CD14-positive monocyte (primary cell): ENCODE results near the gene CXCL12. TPM values are rescaled to one million over a fixed set of nuclear protein-coding genes. Genes with fewer than 3 reads are reported as not detected.

Experiments
- DNase-seq, 3 donors: peaks; one replicate each; pipeline ENCODE4 v3.0.0-alpha.2; 2011 to 2022
- H2AFZ ChIP-seq: 2 replicates; pipeline ENCODE4 v1.6.0; 2012; ENCODE audit warnings: mild to moderate bottlenecking, low read depth, low read length, inconsistent platforms; ENCODE audit not compliant: insufficient read depth, poor library complexity, severe bottlenecking
- H3K27ac ChIP-seq, 2 donors: 1 replicate in 1 of 2; 2 replicates in 1 of 2; pipeline ENCODE4 v1.5.1; 2012 to 2013; ENCODE audit warnings: low read length in 2 of 2, control low read depth in 1 of 2, inconsistent platforms in 1 of 2, low read depth in 1 of 2, mild to moderate bottlenecking in 1 of 2
- H3K27me3 ChIP-seq, 2 donors: one replicate each; pipeline versions ENCODE4 v1.6.0 to v1.6.1; 2011 to 2013; ENCODE audit warnings: low read length in 2 of 2; ENCODE audit not compliant: control insufficient read depth in 2 of 2, insufficient read depth in 2 of 2
- H3K36me3 ChIP-seq, 2 donors: replicated peaks in 1 of 2; 1 replicate in 1 of 2; 2 replicates in 1 of 2; pipeline versions ENCODE4 v1.5.1 to v1.6.1; 2012 to 2013; ENCODE audit warnings: low read length in 2 of 2, control low read depth in 1 of 2, inconsistent platforms in 1 of 2, mild to moderate bottlenecking in 1 of 2; ENCODE audit not compliant: insufficient read depth in 2 of 2, control insufficient read depth in 1 of 2
- H3K4me1 ChIP-seq, 2 donors: 1 replicate in 1 of 2; 2 replicates in 1 of 2; pipeline versions ENCODE4 v1.5.1 to v1.6.1; 2012 to 2013; ENCODE audit warnings: low read length in 2 of 2, control low read depth in 1 of 2, inconsistent platforms in 1 of 2, mild to moderate bottlenecking in 1 of 2, moderate library complexity in 1 of 2; ENCODE audit not compliant: insufficient read depth in 2 of 2, control insufficient read depth in 1 of 2
- H3K4me2 ChIP-seq: replicated peaks from 2 replicates; pipeline ENCODE3; 2012; ENCODE audit warnings: low read length, moderate library complexity, mild to moderate bottlenecking; ENCODE audit not compliant: poor library complexity, severe bottlenecking; ENCODE audit errors: extremely low read depth
- H3K4me3 ChIP-seq, 3 experiments: fragments of 200-600 bp in 1 of 3; sonication (generic) in 1 of 3; replicated peaks in 1 of 3; 1 replicate in 2 of 3; 2 replicates in 1 of 3; pipeline ENCODE4 v1.5.1; 2011 to 2013; ENCODE audit warnings: low read length in 3 of 3, mild to moderate bottlenecking in 3 of 3, control low read depth in 2 of 3, low read depth in 2 of 3, inconsistent platforms in 1 of 3, moderate library complexity in 1 of 3
- H3K79me2 ChIP-seq: 2 replicates; pipeline ENCODE4 v1.6.0; 2012; ENCODE audit warnings: mild to moderate bottlenecking, control low read depth, inconsistent platforms, low read length, moderate library complexity; ENCODE audit not compliant: insufficient read depth
- H3K9ac ChIP-seq: 2 replicates; pipeline ENCODE4 v1.6.0; 2017; ENCODE audit warnings: low read length, mild to moderate bottlenecking; ENCODE audit not compliant: insufficient read depth, poor library complexity, severe bottlenecking
- H3K9me3 ChIP-seq, 2 donors: replicated peaks in 1 of 2; 1 replicate in 1 of 2; 2 replicates in 1 of 2; pipeline versions ENCODE4 v1.5.1 to v1.6.1; 2012 to 2013; ENCODE audit warnings: low read length in 2 of 2, control low read depth in 1 of 2; ENCODE audit not compliant: control insufficient read depth in 1 of 2, insufficient read depth in 1 of 2
- H4K20me1 ChIP-seq: 2 replicates; pipeline ENCODE4 v1.6.0; 2012; ENCODE audit warnings: mild to moderate bottlenecking, low read length, control low read depth, moderate library complexity; ENCODE audit not compliant: insufficient read depth
- H3K27ac Mint-ChIP-seq, 7 donors: one replicate each; pipeline ENCODE4 v1.8.0; 2020; ENCODE audit warnings: mild to moderate bottlenecking in 7 of 7, mixed read lengths in 7 of 7, moderate library complexity in 6 of 7, inconsistent platforms in 2 of 7
- H3K27me3 Mint-ChIP-seq, 3 donors: one replicate each; pipeline ENCODE4 v1.8.0; 2021 to 2022; ENCODE audit warnings: low read depth in 3 of 3, mild to moderate bottlenecking in 3 of 3, mixed read lengths in 3 of 3, moderate library complexity in 3 of 3, inconsistent platforms in 1 of 3
- H3K36me3 Mint-ChIP-seq, 2 donors: one replicate each; pipeline ENCODE4 v1.8.0; 2020; ENCODE audit warnings: mixed read lengths in 2 of 2, inconsistent platforms in 1 of 2, mild to moderate bottlenecking in 1 of 2
- H3K4me1 Mint-ChIP-seq: one replicate; pipeline ENCODE4 v1.8.0; 2020; ENCODE audit warnings: mild to moderate bottlenecking, mixed read lengths
- H3K4me3 Mint-ChIP-seq, 2 donors: one replicate each; pipeline ENCODE4 v1.8.0; 2020; ENCODE audit warnings: mild to moderate bottlenecking in 2 of 2, mixed read lengths in 2 of 2, moderate library complexity in 1 of 2
- H3K9me3 Mint-ChIP-seq, 7 donors: one replicate each; pipeline ENCODE4 v1.8.0; 2020 to 2022; ENCODE audit warnings: mixed read lengths in 7 of 7, mild to moderate bottlenecking in 6 of 7, moderate library complexity in 6 of 7, inconsistent platforms in 2 of 7
- WGBS: methylation state at CpG from one replicate; pipeline ENCODE4 v1.1.5; 2013; ENCODE audit warnings: missing lambda C conversion rate; ENCODE audit not compliant: insufficient coverage; 5-methylcytosine and 5-hydroxymethylcytosine counted together
- intact Hi-C, 2 donors: fragments of 100-400 bp; cut with micrococcal nuclease; formaldehyde crosslinking; loops; one replicate each; pipeline versions ENCODE4 v1.15.0 to v1.15.1; 2023
- polyA plus RNA-seq, 3 donors: library from polyadenylated mRNA; depleted of rRNA in 1 of 3; unstranded in 2 of 3; stranded (reverse) in 1 of 3; fragments of 300-500 nt in 2 of 3; fragments of >200 nt in 1 of 3; fragmentation: Illumina TruSeq in 2 of 3; gene quantifications; 1 replicate in 2 of 3; 2 replicates in 1 of 3; pipeline ENCODE4 v1.2.3, GENCODE V29; 2012 to 2021
- TF ChIP-seq, protein P1 (sequence below): fragments of 200-600 bp; IDR thresholded peaks from one replicate; pipeline ENCODE4 v1.8.0; 2022; ENCODE audit warnings: antibody characterized with exemption, mild to moderate bottlenecking

CXCL12 gene
- polyA plus RNA-seq, 3 donors: 0.21 TPM; not detected in 2

DNA sequence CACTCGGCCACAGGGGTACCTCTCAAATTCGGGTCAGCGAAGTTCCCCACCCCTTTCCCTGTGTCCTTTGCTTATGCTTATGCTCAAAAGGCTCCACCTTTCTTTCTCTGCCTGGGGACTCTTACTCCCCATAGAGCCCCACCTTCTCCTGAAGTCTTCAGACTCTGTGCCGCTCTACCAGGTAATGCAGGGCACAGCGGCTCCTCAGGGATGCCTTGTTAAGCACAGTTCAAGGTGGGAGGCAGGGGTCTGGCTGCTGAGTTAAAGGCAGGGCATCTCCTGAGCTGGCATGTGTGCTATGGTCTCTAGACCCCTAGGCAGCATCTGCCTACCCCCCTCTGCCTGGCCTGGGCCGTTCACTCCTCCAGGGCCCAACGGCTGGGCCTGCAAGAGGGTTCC, 3.0 kb upstream of the CXCL12 start:
- Histone ChIP-seq H3K27ac (no peak overlapping the region), H3K9me3 (peaks cover 0 to 11% of the 10 kb centered on the region in 2 donors), H2AFZ (no peak overlapping the region), H3K9ac (no peak overlapping the region), H3K79me2 (no peaks in the 10 kb centered on the region), H3K4me3 (no peak overlapping the region), H3K27me3 (peaks cover 9 to 46% of the 10 kb centered on the region in 2 donors), H4K20me1 (no peaks in the 10 kb centered on the region), H3K4me1 (no peaks in the 10 kb centered on the region), H3K4me2 (no peak overlapping the region), H3K36me3 (no peaks in the 10 kb centered on the region)
- 100% methylated on average over 1 of the region's 7 CpGs for WGBS
- H3K9me3 Mint-ChIP-seq: peaks cover 0 to 8% (median 2%) of the 10 kb centered on the region in 7 donors
- TF ChIP-seq, protein P1, sequence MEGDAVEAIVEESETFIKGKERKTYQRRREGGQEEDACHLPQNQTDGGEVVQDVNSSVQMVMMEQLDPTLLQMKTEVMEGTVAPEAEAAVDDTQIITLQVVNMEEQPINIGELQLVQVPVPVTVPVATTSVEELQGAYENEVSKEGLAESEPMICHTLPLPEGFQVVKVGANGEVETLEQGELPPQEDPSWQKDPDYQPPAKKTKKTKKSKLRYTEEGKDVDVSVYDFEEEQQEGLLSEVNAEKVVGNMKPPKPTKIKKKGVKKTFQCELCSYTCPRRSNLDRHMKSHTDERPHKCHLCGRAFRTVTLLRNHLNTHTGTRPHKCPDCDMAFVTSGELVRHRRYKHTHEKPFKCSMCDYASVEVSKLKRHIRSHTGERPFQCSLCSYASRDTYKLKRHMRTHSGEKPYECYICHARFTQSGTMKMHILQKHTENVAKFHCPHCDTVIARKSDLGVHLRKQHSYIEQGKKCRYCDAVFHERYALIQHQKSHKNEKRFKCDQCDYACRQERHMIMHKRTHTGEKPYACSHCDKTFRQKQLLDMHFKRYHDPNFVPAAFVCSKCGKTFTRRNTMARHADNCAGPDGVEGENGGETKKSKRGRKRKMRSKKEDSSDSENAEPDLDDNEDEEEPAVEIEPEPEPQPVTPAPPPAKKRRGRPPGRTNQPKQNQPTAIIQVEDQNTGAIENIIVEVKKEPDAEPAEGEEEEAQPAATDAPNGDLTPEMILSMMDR: no peak
- peaks cover 4% of the 10 kb centered on the region for H3K4me1 Mint-ChIP-seq
- H3K4me3 Mint-ChIP-seq: no peak overlapping the region
- no peak overlapping the region for H3K27ac Mint-ChIP-seq
- no peaks in the 10 kb centered on the region for H3K36me3 Mint-ChIP-seq
- peaks cover 46 to 54% (median 52%) of the 10 kb centered on the region in 3 donors for H3K27me3 Mint-ChIP-seq
- no peak for DNase-seq
- intact Hi-C loops: loop anchor here (5.0 to 10.0 kb wide), 2 partner anchors 467 to 716 kb away; no protein-coding TSS in a partner anchor

- H3K36me3 Mint-ChIP-seq: no peaks in the 10 kb centered on the region
- no peak overlapping the region for H3K27ac ChIP-seq
- peaks cover 9 to 52% of the 10 kb centered on the region in 2 donors for H3K27me3 ChIP-seq
- no peak overlapping the region for H2AFZ ChIP-seq
- no peaks in the 10 kb centered on the region for H4K20me1 ChIP-seq
- intact Hi-C loops: loop anchor here (5.0 to 10.0 kb wide), 2 partner anchors 468 to 714 kb away; no protein-coding TSS in a partner anchor
- H3K4me2 ChIP-seq: no peak overlapping the region
- H3K27me3 Mint-ChIP-seq: peaks cover 49 to 61% (median 58%) of the 10 kb centered on the region in 3 donors
- peaks cover 4% of the 10 kb centered on the region for H3K4me1 Mint-ChIP-seq
- no peaks in the 10 kb centered on the region for H3K36me3 ChIP-seq
- TF ChIP-seq, protein P1: peak; percentile 78
- peaks cover 0 to 11% of the 10 kb centered on the region in 2 donors for H3K9me3 ChIP-seq
- no peak overlapping the region for H3K27ac Mint-ChIP-seq
- peaks cover 0 to 8% (median 2%) of the 10 kb centered on the region in 7 donors for H3K9me3 Mint-ChIP-seq
- no peak overlapping the region for H3K4me3 ChIP-seq
- H3K9ac ChIP-seq: no peak overlapping the region
- H3K4me1 ChIP-seq: no peaks in the 10 kb centered on the region
- no peaks in the 10 kb centered on the region for H3K79me2 ChIP-seq
- 3% methylated on average over 34 of the region's 35 CpGs for WGBS
- peak overlapping the region in 1 of 2 donors; percentile 36 for H3K4me3 Mint-ChIP-seq
- peak in 2 of 3 donors; percentile 14 to 27 for DNase-seq
These were observed 1.7 kb upstream of the CXCL12 start for GRCh38 chr10:44386546-44387052.
